Motor neuron (in vitro differentiated cells): ENCODE measurements around the gene FRY. TPM values are rescaled to one million over a fixed set of nuclear protein-coding genes. Genes with fewer than 3 reads are reported as not detected.

Experiments used
- ATAC-seq, 8 experiments: fragments of 200-7000 bp; cut with Tn5 transposase; replicated peaks in 6 of 8; 2 replicates each; pipeline ENCODE4 v1.8.0; 2021; ENCODE audit warnings: mild to moderate bottlenecking in 8 of 8, moderate library complexity in 8 of 8
- H3K27ac ChIP-seq, 2 donors: fragments of 250-450 bp; sonication (Bioruptor Pico); 2 replicates each; pipeline ENCODE4 v1.9.0; 2021; ENCODE audit warnings: antibody characterized with exemption in 2 of 2, mild to moderate bottlenecking in 2 of 2, moderate library complexity in 1 of 2
- H3K4me1 ChIP-seq, 2 donors: fragments of 250-450 bp; sonication (Bioruptor Pico); replicated peaks in 1 of 2; 2 replicates each; pipeline ENCODE4 v1.6.1; 2021; ENCODE audit warnings: antibody characterized with exemption in 2 of 2, mild to moderate bottlenecking in 2 of 2, moderate library complexity in 1 of 2
- H3K4me3 ChIP-seq, 5 donors: fragments of 250-450 bp; sonication (Bioruptor Pico); 2 replicates each; pipeline ENCODE4 v1.9.0; 2021; ENCODE audit warnings: antibody characterized with exemption in 5 of 5, mild to moderate bottlenecking in 5 of 5, moderate library complexity in 4 of 5
- WGBS, 10 experiments: fragments of 450-650 bp; shearing (Covaris generic); methylation state at CpG; one replicate each; pipeline ENCODE4 v1.0.0; 2022; 5-methylcytosine and 5-hydroxymethylcytosine counted together
- in situ Hi-C, 9 experiments: fragments of 400-800 bp; cut with MboI; loops; one replicate each; pipeline ENCODE4 v1.15.0; 2021; ENCODE audit warnings: low sequenced_read_pairs in 9 of 9, low pct_unique_long_range_greater_than_20kb in 2 of 9; ENCODE audit not compliant: unreplicated experiment in 9 of 9
- total RNA-seq, 8 experiments: library from RNA; unstranded; fragments of 300-600 nt; gene quantifications; 2 replicates each; pipeline versions ENCODE4 v1.2.3 to v1.2.4, GENCODE V29; 2022

FRY gene
- total RNA-seq, 8 experiments from 2014 or later, result 6.0 to 54.0 (median 35.7) TPM

DNA sequence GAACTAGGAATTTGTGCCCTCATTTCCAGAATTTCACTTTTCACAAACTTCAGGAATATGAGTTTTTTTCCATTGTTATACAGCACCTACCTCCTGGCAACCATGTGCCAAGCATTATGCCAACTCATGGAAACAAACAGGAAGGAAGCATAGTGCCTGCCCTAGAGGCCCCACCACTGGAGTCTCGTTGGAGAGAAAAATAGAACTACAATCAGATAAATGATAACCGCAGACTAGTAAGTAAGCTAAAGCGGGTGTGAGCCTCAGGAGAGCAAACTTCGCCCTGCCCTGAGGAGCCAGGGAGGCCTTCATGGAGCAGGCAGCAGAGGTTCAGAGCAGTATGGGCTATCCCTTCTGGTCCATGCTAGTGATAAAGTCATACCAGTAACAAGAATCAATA lies 75.9 kb downstream of the FRY start:
- Histone ChIP-seq H3K4me3 (no peak overlapping the region), H3K4me1 (no peaks in the 10 kb centered on the region), H3K27ac (no peak overlapping the region)
- WGBS, 10 experiments, result 20 to 100% (median 87%) methylated on average over 1 to 4 of the region's 4 CpGs; no CpG with 5 or more reads in 2 of the 10 experiments
- no peak for ATAC-seq
- in situ Hi-C loops, result no loop called here

DNA sequence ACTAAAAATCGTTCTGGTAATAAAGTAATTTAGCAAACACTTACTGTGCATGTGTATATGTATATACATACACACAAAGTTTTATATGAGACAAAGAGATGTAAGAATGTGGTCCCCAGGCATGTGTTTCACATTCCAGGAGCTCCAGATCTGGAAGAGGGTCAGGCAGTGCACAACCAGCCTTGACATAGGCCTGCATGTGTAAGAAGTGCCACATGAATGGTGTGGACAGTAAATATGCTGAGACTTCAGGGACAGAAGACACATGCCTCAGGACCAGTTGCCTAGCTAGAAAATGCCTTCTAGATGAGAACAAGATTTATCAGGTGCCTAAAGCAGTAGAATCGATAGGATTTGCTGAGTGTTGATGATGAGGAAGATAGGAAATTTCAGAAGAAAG lies 76.4 kb downstream of the FRY start:
- Histone ChIP-seq H3K4me1 (no peaks in the 10 kb centered on the region), H3K4me3 (no peak overlapping the region), H3K27ac (no peak overlapping the region)
- WGBS, 10 experiments, result 71 to 100% (median 85%) methylated on average over 1 to 2 of the region's 2 CpGs; no CpG with 5 or more reads in 4 of the 10 experiments
- peak in 1 of 8 experiments; percentile 67 for ATAC-seq
- in situ Hi-C loops, result no loop called here

DNA sequence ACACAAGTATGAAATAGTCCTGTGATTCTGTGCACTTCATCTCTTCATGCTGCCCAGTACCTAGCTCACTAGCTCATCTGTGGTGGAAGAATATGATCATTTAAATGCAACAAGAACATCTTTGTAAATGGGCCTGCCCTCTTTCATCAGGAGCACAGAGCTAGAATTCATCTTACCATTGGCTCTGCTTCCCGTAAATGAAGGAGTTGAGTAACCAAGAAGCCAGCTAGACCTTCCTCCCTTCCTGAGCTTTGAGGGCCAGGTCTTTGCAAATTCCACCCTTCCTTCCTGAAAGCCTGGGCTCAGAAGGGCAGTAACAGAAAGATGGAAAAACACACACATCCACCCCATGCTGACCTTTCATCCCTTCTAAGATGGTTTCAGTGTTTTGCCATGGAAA lies 82.0 kb downstream of the FRY start:
- H3K4me3 ChIP-seq, result no peak overlapping the region
- no peak overlapping the region for H3K27ac ChIP-seq
- 14 to 88% (median 76%) methylated on average over 1 of the region's 1 CpG; no CpG with 5 or more reads in 6 of the 10 experiments for WGBS, 10 experiments
- in situ Hi-C loops, result no loop called here
- peak in 3 of 8 experiments; percentile 93 to 94 (median 93) for ATAC-seq
- no peaks in the 10 kb centered on the region for H3K4me1 ChIP-seq

- no peak overlapping the region for H3K27ac ChIP-seq
- no peaks in the 10 kb centered on the region for H3K4me1 ChIP-seq
- no peak for ATAC-seq
- in situ Hi-C loops, result no loop called here
- H3K4me3 ChIP-seq, result no peak overlapping the region
- WGBS, 10 experiments, result 71 to 100% (median 94%) methylated on average over 3 to 5 of the region's 5 CpGs; no CpG with 5 or more reads in 1 of the 10 experiments
Measured at GRCh38 chr13:32114284-32114950, 82.8 kb downstream of the FRY start.

DNA sequence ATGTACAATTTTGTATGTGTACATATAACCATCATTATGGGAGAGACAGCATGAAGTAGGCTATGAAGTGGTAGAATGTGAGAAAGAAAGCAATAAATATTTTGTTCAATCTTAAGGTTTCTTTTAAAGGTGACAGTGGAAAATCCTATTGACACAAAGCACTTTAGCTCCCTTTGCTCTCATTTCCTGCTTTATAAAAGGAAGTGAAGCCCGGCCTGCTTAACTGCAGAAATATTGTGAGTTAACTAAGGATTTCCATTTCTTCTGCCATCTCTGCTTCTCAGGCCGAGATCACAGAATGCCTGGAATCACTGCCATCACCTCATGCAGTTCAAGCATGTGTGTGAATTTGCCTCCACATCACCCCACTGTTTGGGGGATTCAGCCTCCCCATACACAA lies 83.5 kb downstream of the FRY start:
- Histone ChIP-seq H3K27ac (no peak overlapping the region), H3K4me1 (no peaks in the 10 kb centered on the region), H3K4me3 (no peak overlapping the region)
- in situ Hi-C loops, result no loop called here
- ATAC-seq, result no peak
- 17 to 100% (median 74%) methylated on average over 1 to 2 of the region's 2 CpGs; no CpG with 5 or more reads in 1 of the 10 experiments for WGBS, 10 experiments

DNA sequence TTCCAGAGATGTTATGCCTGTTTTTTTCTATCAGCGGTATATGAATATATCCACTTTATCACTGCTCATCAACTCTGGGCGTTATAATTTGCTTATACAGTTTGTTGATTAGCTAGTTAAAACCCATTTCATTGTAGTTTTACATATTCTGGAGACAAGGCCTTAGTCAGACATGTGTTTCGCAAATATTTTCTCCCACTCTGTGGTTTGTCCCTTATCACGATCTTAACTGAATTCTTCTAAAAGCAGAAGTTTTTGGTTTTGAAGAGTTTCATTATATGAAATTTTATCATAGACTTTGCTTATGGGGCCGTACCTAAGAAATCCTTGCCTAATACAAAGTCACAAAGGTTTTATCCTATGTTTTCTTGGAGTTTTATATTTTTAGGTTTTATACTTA lies 84.6 kb downstream of the FRY start:
- Histone ChIP-seq H3K27ac (no peak overlapping the region), H3K4me1 (no peaks in the 10 kb centered on the region), H3K4me3 (no peak overlapping the region)
- WGBS, 10 experiments, result 53 to 100% (median 90%) methylated on average over 3 to 5 of the region's 5 CpGs
- ATAC-seq, result no peak
- in situ Hi-C loops, result no loop called here

DNA sequence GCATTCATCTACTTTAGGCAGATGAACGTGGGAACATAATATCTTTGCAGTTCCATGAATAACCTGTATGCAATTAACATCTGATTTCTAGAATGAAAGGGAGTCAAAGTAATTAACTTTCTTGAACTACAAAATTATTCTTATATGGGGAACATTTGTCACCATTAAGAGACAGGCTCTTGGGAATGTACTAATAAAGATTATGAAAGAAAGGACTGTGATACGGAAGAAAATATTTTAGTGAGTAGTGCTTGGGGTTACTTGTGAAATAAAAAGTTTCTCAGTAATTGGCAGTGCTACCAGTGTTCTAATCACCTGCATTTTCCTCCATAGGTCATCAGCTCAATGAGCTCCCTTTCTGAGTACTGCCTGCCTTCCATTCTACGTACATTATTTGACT lies 85.4 kb downstream of the FRY start:
- Histone ChIP-seq H3K27ac (no peak overlapping the region), H3K4me3 (no peak overlapping the region), H3K4me1 (no peaks in the 10 kb centered on the region)
- in situ Hi-C loops, result no loop called here
- 38 to 100% (median 93%) methylated on average over 1 to 3 of the region's 3 CpGs for WGBS, 10 experiments
- no peak for ATAC-seq

DNA sequence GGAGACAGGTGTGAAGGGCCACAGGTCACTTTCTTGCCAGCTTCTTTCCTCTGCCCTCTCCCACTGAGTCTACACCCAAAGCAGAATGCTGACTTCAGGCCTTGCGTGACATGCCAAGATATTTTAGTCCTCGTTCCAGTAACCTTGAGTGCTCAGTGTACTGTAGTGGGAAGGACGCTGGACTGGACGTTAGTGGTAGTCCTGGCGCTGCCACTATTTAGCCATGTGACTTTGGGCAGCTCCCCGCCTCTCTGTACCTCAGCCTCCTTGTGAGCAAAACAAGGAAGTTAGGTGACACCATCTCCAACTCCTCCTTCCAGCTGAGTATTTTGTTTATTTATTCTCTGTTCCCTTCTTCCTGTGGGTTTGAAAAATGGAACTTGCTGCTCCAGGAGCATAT lies 86.1 kb downstream of the FRY start:
- 88 to 100% (median 96%) methylated on average over 1 to 5 of the region's 6 CpGs; no CpG with 5 or more reads in 3 of the 10 experiments for WGBS, 10 experiments
- in situ Hi-C loops, result no loop called here
- Histone ChIP-seq H3K27ac (no peak overlapping the region), H3K4me3 (no peak overlapping the region), H3K4me1 (no peaks in the 10 kb centered on the region)
- no peak for ATAC-seq

- Histone ChIP-seq H3K4me1 (no peaks in the 10 kb centered on the region), H3K4me3 (no peak overlapping the region), H3K27ac (no peak overlapping the region)
- in situ Hi-C loops, result no loop called here
- 36 to 100% (median 94%) methylated on average over 1 to 3 of the region's 3 CpGs for WGBS, 10 experiments
- no peak for ATAC-seq
Measured at GRCh38 chr13:32121316-32121715, 89.7 kb downstream of the FRY start.

DNA sequence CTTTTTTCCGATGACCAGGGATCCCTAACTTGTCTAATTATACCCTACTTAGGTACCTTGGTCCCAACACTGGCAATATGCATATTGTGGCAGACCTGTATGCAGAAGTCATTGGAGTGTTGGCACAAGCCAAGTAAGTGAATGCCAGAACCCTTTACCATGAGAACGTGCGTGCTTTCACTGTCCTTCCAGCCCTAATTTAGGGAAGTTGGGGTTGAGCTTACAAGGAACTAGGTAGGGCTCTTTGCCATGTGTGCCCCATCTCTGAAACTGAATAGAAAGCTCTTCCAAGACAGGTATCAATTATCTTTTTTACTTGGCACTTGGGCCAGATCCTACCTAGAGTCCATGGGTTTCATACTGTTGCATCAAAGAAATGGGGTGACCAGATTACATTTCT lies 93.2 kb downstream of the FRY start:
- ATAC-seq, result no peak
- no peak overlapping the region for H3K4me3 ChIP-seq
- no peak overlapping the region for H3K27ac ChIP-seq
- in situ Hi-C loops, result no loop called here
- 60 to 100% (median 100%) methylated on average over 1 to 3 of the region's 3 CpGs; no CpG with 5 or more reads in 1 of the 10 experiments for WGBS, 10 experiments
- H3K4me1 ChIP-seq, result no peaks in the 10 kb centered on the region

- in situ Hi-C loops, result no loop called here
- ATAC-seq, result peak in 3 of 8 experiments; percentile 26 to 75 (median 74)
- Histone ChIP-seq H3K27ac (no peak overlapping the region), H3K4me3 (no peak overlapping the region), H3K4me1 (no peaks in the 10 kb centered on the region)
- 33 to 100% (median 83%) methylated on average over 2 to 4 of the region's 4 CpGs for WGBS, 10 experiments
Measured at GRCh38 chr13:32125221-32125689, 93.7 kb downstream of the FRY start.

- in situ Hi-C loops, result no loop called here
- Histone ChIP-seq H3K4me3 (no peak overlapping the region), H3K27ac (no peak overlapping the region), H3K4me1 (no peaks in the 10 kb centered on the region)
- 60 to 100% (median 84%) methylated on average over 2 to 4 of the region's 4 CpGs; no CpG with 5 or more reads in 1 of the 10 experiments for WGBS, 10 experiments
- peak in 2 of 8 experiments; percentile 53 to 65 for ATAC-seq
Measured at GRCh38 chr13:32125751-32126150, 94.2 kb downstream of the FRY start.

- in situ Hi-C loops, result no loop called here
- no peak overlapping the region for H3K27ac ChIP-seq
- H3K4me3 ChIP-seq, result no peak overlapping the region
- WGBS, 10 experiments, result 25 to 100% (median 90%) methylated on average over 1 to 3 of the region's 3 CpGs; no CpG with 5 or more reads in 1 of the 10 experiments
- H3K4me1 ChIP-seq, result no peaks in the 10 kb centered on the region
- peak in 2 of 8 experiments; percentile 71 for ATAC-seq
Measured at GRCh38 chr13:32126278-32126677, 94.7 kb downstream of the FRY start.

- H3K27ac ChIP-seq, result no peak overlapping the region
- H3K4me1 ChIP-seq, result no peaks in the 10 kb centered on the region
- H3K4me3 ChIP-seq, result no peak overlapping the region
- in situ Hi-C loops, result no loop called here
- ATAC-seq, result no peak
Measured at GRCh38 chr13:32126756-32127155, 95.2 kb downstream of the FRY start.
